DMS153 (cell line): ENCODE data around the gene RBM10.
A peak's percentile ranks its signal among the peaks of the same experiment; 100 is the strongest.

Experiments
- DNase-seq: peaks from one replicate; lab custom pipeline; 2025; lab: John Stamatoyannopoulos, UW

The RBM10 gene

DNA sequence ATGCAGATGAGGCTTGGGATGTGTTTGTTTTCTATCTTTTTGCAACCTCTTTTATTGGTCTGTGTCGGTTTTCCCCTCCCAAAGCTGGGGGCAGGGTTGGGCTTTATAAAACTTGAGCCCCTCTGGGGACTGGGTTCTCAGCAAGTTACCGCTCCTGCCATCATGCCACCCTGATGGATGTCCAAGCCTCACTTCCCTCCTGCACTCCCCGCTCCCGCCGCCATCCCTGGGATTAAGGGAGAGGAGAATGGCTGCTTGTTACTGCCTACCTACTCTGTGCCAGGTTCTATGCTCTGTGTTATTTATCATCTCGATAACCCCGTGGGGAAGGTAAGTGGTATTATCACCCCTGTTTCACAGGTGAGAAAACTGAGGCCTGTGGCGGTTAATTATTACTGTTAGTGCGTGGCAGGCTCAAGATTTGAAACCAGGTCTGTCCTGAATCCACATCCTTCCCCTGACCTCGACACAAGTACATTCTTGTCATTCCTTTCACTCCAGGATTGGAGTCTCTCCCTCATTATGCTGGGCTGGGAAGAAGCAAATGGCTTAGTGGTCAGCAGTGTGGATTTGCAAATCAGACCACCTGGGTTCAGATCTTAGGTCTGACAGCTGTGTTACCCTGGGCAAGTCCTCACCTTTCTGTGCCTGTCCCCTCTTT, 53.1 kb downstream of the RBM10 start:
- no peak for DNase-seq

DNA sequence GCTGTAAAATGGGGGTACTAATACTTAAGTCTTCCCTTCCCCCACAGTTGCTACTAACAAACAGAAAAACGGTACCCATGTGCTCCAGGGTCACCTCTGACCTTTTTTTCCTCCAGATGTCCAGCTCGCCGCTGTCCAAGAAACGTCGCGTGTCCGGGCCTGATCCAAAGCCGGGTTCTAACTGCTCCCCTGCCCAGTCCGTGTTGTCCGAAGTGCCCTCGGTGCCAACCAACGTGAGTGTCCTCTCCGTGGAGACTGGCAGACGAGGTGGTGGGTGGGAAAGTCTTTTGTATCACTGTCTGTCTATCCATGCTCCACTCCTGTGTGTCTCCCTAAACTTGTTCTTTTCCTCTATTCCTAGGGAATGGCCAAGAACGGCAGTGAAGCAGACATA, 53.7 kb downstream of the RBM10 start:
- no peak for DNase-seq

DNA sequence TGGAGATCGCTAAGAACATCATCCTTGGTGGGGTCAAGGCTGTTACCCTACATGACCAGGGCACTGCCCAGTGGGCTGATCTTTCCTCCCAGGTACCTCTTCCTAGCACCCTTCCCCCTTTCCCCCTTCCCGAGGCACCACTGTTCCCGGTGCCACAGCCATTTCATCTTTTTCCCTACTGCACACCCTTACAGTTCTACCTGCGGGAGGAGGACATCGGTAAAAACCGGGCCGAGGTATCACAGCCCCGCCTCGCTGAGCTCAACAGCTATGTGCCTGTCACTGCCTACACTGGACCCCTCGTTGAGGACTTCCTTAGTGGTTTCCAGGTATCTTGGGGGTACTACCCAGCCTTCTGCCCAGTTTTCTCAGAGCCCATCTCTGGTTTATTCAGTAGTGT, 54.3 kb downstream of the RBM10 start:
- DNase-seq = no peak

DNA sequence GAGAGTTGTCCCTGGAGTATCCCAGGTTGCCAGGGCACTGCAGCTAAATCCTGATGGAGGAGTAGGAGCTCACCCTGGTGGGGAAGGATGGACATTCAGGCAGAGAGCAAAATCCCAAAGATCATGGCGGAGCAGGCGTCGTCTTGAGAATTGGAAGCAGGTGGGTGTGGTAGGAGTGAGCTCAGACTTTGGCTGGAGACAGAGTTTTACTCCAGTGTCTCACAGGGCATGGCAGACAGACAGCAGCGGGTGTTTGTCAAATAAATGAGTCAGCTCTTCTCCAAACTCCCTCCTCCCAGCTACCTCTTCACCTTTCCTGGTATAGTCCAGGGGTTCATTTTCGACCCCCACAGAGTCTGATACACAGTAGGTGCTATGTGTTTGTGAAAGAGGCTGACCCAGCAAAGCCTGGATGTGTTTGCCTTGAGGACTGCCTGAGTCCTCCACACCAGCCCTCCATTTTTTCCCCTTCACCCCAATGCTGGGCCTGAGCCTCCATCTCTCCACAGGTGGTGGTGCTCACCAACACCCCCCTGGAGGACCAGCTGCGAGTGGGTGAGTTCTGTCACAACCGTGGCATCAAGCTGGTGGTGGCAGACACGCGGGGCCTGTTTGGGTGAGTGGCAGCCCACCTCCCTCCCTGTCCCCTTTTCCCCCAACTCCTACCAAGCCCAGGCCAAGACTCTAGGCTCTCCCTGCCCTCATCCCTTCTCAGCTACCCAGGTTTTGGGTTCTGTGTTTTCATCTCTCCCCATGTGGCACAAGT, 55.5 kb downstream of the RBM10 start:
- DNase-seq = no peak

DNA sequence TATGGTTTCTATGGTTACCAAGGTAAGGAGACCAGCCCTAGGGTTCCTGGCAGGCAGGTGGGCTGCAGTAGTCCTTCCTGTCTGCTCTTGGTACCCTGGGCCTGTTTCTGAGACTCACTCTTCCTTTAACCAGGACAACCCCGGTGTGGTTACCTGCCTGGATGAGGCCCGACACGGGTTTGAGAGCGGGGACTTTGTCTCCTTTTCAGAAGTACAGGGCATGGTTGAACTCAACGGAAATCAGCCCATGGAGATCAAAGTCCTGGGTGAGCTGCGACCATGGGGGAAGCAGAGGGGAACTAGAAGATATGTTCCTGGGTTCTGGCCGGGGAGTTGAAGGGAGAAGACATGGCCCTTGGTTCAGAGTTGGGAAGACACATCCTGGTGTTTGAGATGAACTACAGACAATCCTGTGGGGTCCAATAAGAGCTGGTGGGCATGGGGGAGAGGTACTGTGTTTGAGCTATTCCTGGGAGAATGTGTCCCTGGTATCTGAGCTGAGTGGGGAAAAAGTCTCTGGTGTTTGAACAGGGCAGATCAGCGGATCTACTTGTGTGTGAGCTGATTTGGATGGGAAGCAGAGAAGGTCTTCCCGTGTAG, 56.4 kb downstream of the RBM10 start:
- no peak for DNase-seq

DNA sequence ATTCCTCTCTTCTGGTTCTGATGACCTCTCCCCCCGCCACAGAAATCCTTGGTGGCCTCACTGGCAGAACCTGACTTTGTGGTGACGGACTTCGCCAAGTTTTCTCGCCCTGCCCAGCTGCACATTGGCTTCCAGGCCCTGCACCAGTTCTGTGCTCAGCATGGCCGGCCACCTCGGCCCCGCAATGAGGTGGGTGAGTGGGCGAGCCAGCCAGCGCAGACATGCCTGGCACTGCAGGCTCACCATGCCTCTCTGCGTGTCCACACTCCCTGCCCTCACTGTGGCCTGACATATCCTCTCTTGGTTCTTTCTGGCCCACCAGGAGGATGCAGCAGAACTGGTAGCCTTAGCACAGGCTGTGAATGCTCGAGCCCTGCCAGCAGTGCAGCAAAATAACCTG, 57.3 kb downstream of the RBM10 start:
- no peak for DNase-seq

DNA sequence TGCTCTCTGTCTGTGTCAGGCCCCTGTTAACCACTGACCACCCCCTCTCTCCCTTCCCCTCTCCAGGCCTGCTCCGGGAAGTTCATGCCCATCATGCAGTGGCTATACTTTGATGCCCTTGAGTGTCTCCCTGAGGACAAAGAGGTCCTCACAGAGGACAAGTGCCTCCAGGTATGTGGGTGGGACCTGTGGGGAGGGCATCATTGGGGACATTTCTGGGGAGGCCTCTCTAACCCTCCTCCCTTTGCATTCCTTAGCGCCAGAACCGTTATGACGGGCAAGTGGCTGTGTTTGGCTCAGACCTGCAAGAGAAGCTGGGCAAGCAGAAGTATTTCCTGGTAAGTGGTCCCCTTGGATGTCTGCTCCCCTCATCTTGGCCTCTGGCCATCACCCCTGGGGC, 57.9 kb downstream of the RBM10 start:
- no peak for DNase-seq

DNA sequence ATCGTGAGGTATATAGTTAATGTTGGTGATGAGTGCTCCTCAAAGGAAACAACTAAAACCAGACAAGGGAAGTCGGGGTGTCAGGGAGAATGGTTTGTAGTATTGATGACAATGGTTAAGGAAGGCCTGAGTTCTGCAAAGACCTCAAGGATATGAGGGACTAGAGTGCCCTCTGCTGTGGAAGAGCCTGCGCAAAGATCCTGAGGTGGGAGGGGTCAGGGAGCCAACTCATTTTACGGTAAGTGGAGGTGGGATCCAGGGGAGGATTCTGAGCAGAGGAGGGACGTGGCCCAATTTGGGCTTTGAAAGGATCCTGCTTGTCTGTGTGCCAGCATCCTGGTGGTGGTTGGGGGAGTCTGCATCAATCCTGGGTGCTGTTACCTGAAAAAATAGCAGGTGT, 59.9 kb downstream of the RBM10 start:
- no peak for DNase-seq

DNA sequence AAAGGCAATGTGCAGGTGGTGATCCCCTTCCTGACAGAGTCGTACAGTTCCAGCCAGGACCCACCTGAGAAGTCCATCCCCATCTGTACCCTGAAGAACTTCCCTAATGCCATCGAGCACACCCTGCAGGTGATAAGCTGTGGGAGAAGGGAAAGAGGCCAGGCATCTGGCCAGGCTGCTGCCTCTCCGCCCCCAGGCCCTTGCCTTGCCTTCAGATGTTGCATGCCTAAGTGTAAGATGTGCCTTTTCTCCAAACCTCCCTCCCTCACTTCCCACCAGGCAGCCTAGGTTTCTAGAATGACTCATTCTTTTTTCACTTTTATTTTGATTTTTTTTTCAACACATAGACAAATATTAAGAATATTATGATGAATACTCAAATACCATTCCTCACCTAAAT, 61.3 kb downstream of the RBM10 start:
- DNase-seq = no peak

DNA sequence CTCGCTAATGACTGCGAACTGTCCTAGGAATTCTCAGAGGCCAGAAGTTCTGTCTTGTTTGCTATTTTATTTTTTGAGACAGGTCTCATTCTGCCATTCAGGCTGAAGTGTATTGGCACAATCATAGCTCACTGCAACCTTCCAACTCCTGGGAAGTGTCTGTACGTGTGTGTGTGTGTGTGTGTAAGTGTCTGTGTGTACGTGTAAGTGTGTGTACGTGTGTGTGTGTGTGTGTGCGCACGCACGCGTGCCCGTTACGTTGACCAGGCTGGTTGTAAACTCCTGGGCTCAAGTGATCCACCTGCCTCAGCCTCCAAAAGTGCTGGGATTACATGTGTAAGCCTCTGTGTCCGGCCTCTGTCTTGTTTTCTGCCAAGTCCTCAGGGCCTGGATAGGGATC, 63.1 kb downstream of the RBM10 start:
- no peak for DNase-seq

DNA sequence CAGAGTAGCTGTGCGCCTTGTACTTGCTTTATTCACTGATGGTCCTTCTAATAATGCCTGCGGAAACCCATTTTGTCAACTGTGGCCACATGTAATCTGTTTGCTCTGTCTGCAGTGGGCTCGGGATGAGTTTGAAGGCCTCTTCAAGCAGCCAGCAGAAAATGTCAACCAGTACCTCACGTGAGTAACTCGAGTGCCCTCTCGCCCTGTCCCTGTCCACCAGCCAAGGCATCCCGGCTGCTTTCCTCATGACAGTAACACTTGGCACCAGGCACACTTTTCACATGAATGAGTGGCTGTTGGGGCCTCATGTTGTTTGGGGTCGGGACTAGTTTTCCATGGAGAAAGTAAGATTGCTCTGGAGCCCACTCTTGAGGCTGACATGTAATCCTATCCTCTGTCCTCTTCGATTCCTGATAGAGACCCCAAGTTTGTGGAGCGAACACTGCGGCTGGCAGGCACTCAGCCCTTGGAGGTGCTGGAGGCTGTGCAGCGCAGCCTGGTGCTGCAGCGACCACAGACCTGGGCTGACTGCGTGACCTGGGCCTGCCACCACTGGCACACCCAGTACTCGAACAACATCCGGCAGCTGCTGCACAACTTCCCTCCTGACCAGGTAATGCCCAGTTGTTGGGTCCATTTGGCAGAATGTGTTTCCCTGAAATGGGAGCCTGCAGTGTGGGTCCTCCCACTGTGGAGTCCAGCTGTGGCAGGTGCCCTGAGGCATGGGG, 64.7 kb downstream of the RBM10 start:
- no peak for DNase-seq

DNA sequence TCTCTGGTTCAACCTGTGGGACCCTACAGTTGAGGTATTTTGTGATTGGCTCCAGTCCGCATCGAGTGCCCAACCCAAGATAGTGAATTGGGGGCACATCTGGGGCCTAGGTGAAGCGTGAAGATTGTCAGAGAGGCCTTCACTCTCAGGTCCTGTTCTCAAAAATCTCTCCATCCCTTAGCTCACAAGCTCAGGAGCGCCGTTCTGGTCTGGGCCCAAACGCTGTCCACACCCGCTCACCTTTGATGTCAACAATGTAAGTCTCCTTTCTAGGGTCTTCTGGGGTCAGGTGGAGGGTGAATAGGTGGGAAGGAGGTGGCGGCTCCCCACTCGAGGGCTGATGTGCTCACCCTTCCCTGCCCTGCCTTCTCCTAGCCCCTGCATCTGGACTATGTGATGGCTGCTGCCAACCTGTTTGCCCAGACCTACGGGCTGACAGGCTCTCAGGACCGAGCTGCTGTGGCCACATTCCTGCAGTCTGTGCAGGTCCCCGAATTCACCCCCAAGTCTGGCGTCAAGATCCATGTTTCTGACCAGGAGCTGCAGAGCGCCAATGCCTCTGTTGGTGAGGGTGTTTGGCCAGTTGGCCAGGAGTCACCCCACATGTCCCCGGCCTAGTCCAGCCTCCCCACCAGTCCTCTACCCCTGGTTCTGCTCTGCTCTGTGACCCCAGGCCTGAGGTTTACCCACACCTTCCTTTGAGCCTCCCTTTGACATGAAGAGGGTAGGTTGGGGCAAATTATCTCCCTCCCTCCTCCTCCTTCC, 65.8 kb downstream of the RBM10 start:
- no peak for DNase-seq

DNA sequence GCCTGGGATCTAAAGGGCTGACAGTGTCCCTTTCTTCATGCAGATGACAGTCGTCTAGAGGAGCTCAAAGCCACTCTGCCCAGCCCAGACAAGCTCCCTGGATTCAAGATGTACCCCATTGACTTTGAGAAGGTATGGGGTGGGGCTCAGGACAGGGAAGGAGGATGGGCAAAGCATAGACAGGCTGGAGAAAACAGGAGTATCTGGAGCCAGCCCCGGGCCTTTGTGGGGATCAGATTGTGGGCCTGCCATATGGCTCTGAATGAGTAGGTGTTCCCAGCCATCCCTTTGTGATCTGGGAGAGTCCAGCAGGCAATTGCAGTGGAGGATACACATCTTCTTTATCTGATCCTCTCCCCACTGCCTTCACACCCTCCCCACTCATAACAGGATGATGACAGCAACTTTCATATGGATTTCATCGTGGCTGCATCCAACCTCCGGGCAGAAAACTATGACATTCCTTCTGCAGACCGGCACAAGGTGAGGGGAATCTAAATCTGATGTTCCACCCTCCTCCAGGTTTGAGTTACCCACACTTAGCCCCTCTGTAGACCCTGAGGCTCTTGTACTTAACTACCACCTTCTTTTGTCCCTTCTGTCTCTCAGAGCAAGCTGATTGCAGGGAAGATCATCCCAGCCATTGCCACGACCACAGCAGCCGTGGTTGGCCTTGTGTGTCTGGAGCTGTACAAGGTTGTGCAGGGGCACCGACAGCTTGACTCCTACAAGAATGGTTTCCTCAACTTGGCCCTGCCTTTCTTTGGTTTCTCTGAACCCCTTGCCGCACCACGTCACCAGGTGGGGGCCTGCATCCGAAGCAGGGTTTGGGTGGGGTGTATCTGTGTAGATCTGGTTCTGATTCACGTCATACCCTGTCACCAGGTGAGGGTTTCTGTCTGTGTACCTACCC, 67.6 kb downstream of the RBM10 start:
- DNase-seq = no peak

DNA sequence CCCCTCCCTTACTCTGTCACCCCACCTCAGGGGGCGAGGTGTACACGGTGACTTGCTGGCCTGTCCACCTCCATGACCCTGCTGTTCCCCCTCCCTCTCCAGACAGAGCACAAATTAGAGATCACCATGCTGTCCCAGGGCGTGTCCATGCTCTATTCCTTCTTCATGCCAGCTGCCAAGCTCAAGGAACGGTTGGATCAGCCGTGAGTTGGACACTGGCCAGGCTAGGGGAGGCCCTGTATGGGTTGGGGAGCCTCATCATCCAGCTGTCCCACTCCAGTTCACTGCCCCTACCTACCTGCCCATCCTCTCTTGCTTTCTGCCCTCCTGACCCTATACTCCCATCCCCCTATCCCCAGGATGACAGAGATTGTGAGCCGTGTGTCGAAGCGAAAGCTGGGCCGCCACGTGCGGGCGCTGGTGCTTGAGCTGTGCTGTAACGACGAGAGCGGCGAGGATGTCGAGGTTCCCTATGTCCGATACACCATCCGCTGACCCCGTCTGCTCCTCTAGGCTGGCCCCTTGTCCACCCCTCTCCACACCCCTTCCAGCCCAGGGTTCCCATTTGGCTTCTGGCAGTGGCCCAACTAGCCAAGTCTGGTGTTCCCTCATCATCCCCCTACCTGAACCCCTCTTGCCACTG, 69.5 kb downstream of the RBM10 start:
- no peak for DNase-seq

DNA sequence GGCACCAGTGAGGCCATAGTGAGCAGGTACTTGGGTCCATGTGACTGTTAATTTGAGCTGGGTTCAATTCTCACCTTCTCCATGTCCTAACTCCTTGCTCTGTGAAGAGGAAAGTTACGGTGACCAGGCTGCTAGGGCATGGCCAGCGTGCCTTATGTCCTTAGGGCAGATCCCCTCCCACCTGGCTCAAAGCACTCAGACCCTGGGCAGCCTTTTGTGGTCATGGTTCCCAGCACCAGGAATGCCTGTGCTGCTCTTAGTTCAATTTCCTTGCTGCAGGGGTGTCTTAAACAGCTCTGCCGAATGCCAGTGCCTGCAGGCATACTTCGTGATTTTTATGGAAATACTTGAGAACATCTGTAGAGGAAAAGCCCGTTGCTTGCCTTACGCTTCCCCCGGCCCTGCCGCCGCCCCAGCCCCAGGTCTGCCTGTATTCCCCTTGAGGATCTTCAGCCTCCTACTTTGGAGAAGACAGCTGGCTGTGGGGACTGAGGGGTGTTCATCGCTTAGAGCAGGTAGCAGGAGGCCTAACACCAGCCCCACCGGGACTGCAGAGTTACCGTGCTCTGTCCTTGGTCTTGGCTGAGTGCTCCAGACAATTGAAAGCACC, 70.4 kb downstream of the RBM10 start:
- no peak for DNase-seq

DNA sequence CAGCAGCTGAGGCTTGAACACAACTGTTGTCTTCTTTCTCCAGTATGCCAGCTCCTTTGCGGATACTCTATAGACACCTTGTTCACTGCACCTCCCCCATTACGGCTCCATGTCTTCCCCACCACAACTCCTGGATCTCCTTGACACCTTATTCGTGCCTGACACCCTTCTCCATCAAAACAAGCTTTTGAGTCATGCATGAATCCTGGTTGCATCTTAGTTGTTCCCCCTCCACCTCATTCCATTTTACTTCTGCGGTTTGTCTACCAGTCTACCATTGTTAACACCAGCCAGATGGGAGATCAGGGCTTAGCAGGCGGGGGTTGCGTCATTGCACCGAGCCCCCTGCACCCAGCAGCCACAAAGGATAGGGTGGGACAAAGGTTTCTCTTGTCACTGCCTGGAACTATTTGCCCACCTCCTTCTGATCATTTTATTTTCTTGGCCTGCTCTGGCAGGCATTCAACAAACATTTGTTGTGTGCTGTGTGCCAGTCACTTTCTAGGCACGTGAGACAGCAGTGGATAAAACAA, 71.4 kb downstream of the RBM10 start:
- DNase-seq = no peak

DNA sequence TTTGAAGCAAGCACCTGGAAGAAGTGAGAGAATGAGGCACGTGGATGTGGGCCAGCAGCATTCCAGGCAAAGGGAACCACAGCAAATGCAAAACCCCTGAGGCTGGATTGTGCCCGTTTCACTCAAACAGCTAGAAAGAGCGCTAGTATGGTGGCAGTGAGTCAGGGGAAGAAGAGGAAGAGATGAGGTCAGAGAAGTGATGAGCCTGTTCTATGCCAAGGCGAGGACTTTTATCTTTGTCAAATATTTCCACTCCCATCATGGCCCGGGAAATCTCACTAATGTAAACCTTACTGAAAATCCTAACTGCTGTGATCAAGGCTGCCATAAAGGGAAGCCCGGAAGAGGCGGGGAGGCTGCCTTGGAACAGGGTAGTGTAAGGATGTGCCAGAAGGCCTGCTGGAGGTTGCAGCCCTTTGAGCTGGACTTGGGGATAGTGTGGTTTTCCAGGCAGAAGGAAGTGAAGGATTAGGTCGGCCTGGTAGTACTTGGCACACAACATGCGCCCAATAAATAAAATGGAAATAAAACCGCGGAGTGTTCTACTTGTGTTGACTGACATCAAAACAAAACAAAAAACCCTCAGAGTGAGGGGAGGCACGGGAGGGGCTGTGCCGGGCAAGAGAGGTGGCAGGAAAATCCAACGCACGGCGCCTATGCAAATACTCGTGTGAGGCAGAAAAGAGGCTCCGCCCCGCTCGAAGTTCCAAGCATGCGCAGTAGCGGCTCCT, 72.3 kb downstream of the RBM10 start:
- DNase-seq = no peak

DNA sequence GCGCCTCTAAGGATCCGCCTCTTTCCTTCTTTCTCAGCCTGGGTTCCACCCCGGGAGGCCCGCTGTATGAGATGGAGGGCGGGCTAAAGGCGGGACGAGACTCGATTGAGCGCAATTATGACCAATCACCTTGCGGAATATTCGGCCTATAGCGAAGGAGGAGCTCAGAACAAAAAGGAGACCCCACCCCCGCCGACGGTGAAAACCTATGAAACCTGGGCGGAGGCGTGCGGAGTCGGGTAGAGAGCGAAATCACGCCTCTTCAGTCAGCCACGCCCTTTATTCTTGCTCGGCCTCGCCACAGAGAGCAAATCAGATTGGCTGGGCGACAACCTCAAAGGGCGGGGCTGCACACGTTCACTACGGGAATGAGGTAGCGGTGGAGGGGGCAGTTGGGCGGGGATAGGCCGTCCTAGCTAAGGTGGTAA, 72.8 kb downstream of the RBM10 start:
- DNase-seq = peak; percentile 95
